Neural crest cell (in vitro differentiated cells): Measurements from ENCODE around the gene HLA-DPA1. TPM values are rescaled to one million over a fixed set of nuclear protein-coding genes. Genes with fewer than 3 reads are reported as not detected.

Experiments
- DNase-seq: peaks from one replicate; pipeline ENCODE4 v3.0.0; 2021; ENCODE audit warnings: low read depth, mixed read lengths, low spot score
- H3K27ac Mint-ChIP-seq: one replicate; pipeline ENCODE4 v1.8.0; 2021; ENCODE audit warnings: mild to moderate bottlenecking, mixed read lengths; ENCODE audit not compliant: unreplicated experiment
- H3K27me3 Mint-ChIP-seq: 2 replicates; pipeline ENCODE4 v1.8.0; 2021; ENCODE audit warnings: low read depth, mild to moderate bottlenecking, mixed read lengths
- H3K36me3 Mint-ChIP-seq: 2 replicates; pipeline ENCODE4 v1.8.0; 2021; ENCODE audit warnings: low read depth, mild to moderate bottlenecking, mixed read lengths
- H3K4me1 Mint-ChIP-seq: 2 replicates; pipeline ENCODE4 v1.8.0; 2021; ENCODE audit warnings: mixed read lengths
- H3K4me3 Mint-ChIP-seq: one replicate; pipeline ENCODE4 v1.8.0; 2021; ENCODE audit warnings: mild to moderate bottlenecking, mixed read lengths
- H3K9me3 Mint-ChIP-seq: 2 replicates; pipeline ENCODE4 v1.8.0; 2021; ENCODE audit warnings: mixed read lengths
- CTCF ChIP-seq: fragments of 200-600 bp; sonication (generic); conservative IDR thresholded peaks from 2 replicates; pipeline ENCODE4 v1.5.0; 2021; ENCODE audit warnings: antibody characterized with exemption, mild to moderate bottlenecking
- total RNA-seq: library from RNA; stranded (reverse); gene quantifications from 2 replicates; pipeline ENCODE4 v1.2.1, GENCODE V29; 2021

The HLA-DPA1 gene
- total RNA-seq, 1 donor from 2014 or later, result 1.8 TPM

- Mint-ChIP-seq H3K4me1 (peaks cover 7% of the 10 kb centered on the region), H3K4me3 (no peak overlapping the region), H3K36me3 (no peaks in the 10 kb centered on the region), H3K27me3 (peaks cover 99% of the 10 kb centered on the region), H3K27ac (no peak overlapping the region), H3K9me3 (no peaks in the 10 kb centered on the region)
- no peak for TF ChIP-seq CTCF
- no peak for DNase-seq
Observed at GRCh38 chr6:33116841-33117711, 43.6 kb upstream of the HLA-DPA1 start.

GRCh38 chr6:33116417-33116816 lies 43.0 kb upstream of the HLA-DPA1 start:
- Mint-ChIP-seq H3K9me3 (no peaks in the 10 kb centered on the region), H3K36me3 (no peaks in the 10 kb centered on the region), H3K27ac (no peak overlapping the region), H3K4me3 (no peak overlapping the region), H3K27me3 (peaks cover 99% of the 10 kb centered on the region), H3K4me1 (peaks cover 7% of the 10 kb centered on the region)
- no peak for DNase-seq
- TF ChIP-seq CTCF, result no peak

- Mint-ChIP-seq H3K27me3 (peaks cover 100% of the 10 kb centered on the region), H3K4me3 (no peak overlapping the region), H3K36me3 (no peaks in the 10 kb centered on the region), H3K9me3 (no peaks in the 10 kb centered on the region), H3K27ac (no peak overlapping the region), H3K4me1 (peaks cover 7% of the 10 kb centered on the region)
- DNase-seq, result no peak
- TF ChIP-seq CTCF, result no peak
Observed at GRCh38 chr6:33114406-33114805, 41.0 kb upstream of the HLA-DPA1 start.

- Mint-ChIP-seq H3K27me3 (peaks cover 98% of the 10 kb centered on the region), H3K36me3 (no peaks in the 10 kb centered on the region), H3K27ac (no peak overlapping the region), H3K4me1 (peaks cover 7% of the 10 kb centered on the region), H3K4me3 (no peak overlapping the region), H3K9me3 (no peaks in the 10 kb centered on the region)
- TF ChIP-seq CTCF, result no peak
- DNase-seq, result no peak
Observed at GRCh38 chr6:33113755-33114154, 40.3 kb upstream of the HLA-DPA1 start.

GRCh38 chr6:33112148-33112547 lies 38.7 kb upstream of the HLA-DPA1 start:
- Mint-ChIP-seq H3K27ac (no peak overlapping the region), H3K36me3 (no peaks in the 10 kb centered on the region), H3K4me3 (no peak overlapping the region), H3K4me1 (peaks cover 7% of the 10 kb centered on the region), H3K27me3 (peaks cover 96% of the 10 kb centered on the region), H3K9me3 (no peaks in the 10 kb centered on the region)
- no peak for TF ChIP-seq CTCF
- no peak for DNase-seq
